HG03095 (cell line): ENCODE results near the gene LIMA1.
"Not testable (repeated sequence)": the region's sequence is repeated elsewhere in the genome, so short reads cannot be mapped to it uniquely, and the experiment has no call there.

Experiments used
- ATAC-seq: cut with Tn5 transposase; IDR thresholded peaks from one replicate; pipeline ENCODE4 v1.9.1; 2021; ENCODE audit warnings: moderate library complexity; ENCODE audit not compliant: unreplicated experiment

The LIMA1 gene

GRCh38 chr12:50219544-50219943, 63.8 kb downstream of the LIMA1 start:
- ATAC-seq = no peak

GRCh38 chr12:50219001-50219400, 64.3 kb downstream of the LIMA1 start:
- not testable (repeated sequence) for ATAC-seq

- ATAC-seq = no peak
Observed at GRCh38 chr12:50218386-50218785, 64.9 kb downstream of the LIMA1 start.

DNA sequence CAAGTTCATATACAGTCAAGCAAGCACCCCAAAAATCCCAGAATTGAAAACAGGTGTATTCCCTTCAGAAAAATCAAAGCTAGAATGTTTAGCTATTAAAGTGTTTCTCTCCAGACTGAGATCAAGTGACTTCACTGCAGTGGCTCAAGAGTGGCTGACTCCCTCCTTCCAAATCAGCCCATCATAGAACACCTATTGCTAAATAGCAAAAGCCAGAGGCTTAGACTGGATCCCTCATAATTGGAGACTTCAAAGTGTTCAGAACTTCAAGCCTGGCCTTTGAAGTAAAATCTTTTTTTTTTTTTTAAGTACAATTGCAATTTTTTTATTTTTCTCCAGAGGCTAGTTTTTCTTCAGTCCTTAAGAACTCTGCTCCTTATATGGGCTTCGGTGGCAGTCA, 66.1 kb downstream of the LIMA1 start:
- ATAC-seq = no peak

- no peak for ATAC-seq
Observed at GRCh38 chr12:50215033-50215432, 68.3 kb downstream of the LIMA1 start.

GRCh38 chr12:50214018-50214417, 69.3 kb downstream of the LIMA1 start:
- no peak for ATAC-seq

DNA sequence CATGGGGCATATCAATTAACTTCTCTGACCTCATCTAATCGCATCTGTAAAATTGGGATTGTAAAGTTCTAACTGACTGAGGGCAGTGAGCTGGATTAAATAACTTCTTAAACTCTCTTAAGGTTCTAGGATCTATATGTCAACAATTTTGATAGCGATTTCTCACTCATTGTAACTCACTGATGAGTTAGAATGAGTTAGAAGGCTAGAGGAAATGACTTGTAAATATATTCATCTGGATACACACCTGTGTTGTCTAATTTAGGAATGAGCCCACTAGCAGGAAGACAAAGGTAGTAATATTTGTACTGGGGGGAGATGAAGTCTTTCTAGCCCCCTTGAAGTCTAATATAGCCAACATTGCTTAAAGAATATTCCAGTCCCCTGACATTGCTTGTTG, 69.9 kb downstream of the LIMA1 start:
- no peak for ATAC-seq

DNA sequence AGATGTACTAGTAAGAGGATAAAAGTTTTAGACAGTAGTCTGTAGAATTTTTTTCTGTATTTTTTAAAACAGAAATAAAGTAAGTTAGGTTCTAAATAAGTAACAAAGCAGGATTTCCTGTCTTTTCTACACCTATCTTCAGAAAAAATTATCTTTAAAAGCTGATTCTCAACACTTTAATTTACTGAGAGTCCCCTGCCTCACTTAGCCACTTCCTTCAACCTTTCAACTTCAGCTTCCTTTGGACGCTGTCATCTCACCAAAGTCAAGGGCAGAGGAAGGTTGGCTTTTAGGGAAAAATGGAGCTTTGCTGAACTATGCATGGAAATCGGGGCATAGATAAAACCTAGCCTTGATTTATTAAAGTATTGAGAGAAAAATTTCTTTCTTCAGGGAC, 71.3 kb downstream of the LIMA1 start:
- ATAC-seq = no peak

- no peak for ATAC-seq
Observed at GRCh38 chr12:50211392-50212070, 71.8 kb downstream of the LIMA1 start.

- no peak for ATAC-seq
Observed at GRCh38 chr12:50207424-50207823, 75.9 kb downstream of the LIMA1 start.

GRCh38 chr12:50205648-50206047, 77.7 kb downstream of the LIMA1 start:
- no peak for ATAC-seq

DNA sequence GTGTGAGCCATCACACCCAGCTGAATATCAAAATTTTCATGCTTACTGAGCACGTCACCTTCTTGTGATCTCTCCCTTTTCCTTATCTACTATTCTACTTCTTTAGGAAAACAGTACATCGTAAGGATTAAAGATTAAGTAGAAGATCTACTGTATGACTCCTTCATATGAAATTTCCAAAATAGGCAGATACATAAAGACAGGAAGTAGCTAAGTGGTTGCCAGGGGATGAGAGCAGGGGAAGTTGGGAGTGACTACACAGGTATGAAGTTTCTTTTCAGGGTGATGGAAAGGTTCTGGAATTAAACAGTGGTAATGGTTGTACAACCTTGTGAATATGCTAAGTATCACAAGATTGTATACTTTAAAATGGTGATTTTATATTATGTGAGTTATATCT, 79.6 kb downstream of the LIMA1 start:
- no peak for ATAC-seq

DNA sequence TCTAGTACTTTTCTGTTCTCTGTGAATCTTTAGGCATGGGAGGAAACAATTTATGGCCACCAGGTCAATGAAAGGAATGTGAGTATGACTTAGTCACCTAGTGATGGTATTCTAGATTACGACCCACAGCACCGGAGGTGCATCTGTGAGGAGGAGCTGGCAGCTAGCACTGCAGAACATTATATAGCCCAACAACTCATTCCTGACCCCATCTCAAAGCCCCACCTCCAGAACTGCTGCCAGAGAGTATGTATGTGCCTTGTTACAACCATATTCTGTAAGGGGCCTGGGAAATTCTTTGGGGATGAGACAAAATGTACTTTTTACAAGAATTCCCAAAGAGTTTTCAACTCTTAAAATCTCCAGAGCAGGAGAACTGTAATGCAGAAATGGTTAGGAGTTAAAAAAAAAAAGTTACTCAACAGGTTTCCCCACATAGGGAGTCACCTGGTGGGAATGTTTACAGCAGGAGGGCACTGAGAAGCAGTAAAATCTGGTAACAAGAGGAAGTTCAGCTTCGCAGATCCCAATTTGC, 81.3 kb downstream of the LIMA1 start:
- ATAC-seq = no peak

GRCh38 chr12:50200552-50201273, 82.6 kb downstream of the LIMA1 start:
- no peak for ATAC-seq

- no peak for ATAC-seq
Observed at GRCh38 chr12:50198829-50199228, 84.5 kb downstream of the LIMA1 start.

DNA sequence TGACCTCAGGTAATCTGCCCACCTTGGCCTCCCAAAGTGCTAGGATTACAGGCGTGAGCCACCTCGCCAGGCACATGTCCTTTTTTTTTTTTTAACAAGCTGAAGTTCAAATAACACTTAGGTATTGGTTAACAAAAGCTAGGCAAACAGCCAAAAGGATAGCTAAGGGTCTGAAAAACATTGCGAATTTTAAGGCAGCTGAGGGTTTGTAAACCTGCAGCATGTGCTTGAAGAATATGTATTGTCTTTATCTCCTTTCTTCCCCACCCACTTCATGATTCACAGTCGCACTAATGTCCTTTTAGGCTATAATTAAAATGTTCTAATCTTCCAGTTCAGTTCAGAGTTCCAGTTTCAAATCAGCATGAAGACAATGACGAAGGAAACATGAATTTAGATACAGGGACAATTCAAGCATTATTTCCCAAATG, 86.0 kb downstream of the LIMA1 start:
- no peak for ATAC-seq

- no peak for ATAC-seq
Observed at GRCh38 chr12:50196537-50196936, 86.8 kb downstream of the LIMA1 start.

DNA sequence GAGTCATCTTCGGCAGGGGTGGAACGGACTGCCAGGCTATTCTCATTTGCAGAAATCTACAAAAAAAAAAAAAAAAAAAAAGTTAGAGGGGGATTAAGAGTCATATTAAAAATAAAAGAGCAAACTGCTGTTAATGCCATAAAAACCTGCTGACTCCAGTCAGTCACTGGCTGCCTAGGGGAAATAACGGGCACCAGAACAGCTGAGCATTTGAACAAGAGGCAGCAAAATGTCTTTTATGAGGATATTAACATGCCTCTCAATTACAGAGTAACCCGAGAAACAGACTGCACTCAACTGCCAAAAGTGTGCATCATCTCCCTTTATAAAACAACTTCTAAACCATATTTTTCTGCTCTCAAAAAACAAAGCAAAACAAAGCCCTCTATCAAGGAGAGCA, 87.5 kb downstream of the LIMA1 start:
- no peak for ATAC-seq

GRCh38 chr12:50192908-50193307, 90.4 kb downstream of the LIMA1 start:
- no peak for ATAC-seq

DNA sequence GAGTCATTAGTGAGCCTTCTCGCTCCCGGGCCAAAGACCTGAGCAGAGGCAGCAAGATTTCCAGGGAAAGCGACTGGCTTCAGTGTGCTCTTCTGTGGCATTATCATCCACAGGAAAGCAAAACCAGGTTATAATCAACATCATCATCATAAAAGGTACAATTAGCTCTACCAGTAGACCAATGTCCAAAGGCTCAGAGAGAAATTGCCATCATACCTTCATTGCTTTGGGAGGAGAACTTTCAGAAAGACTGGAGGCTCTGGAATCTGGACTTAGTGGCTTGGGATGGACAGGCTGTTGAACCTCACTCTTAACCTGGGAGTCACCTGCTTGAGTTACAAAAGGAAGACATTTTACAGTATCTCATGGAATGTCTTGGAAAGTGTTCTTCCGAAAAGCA, 91.1 kb downstream of the LIMA1 start:
- no peak for ATAC-seq

DNA sequence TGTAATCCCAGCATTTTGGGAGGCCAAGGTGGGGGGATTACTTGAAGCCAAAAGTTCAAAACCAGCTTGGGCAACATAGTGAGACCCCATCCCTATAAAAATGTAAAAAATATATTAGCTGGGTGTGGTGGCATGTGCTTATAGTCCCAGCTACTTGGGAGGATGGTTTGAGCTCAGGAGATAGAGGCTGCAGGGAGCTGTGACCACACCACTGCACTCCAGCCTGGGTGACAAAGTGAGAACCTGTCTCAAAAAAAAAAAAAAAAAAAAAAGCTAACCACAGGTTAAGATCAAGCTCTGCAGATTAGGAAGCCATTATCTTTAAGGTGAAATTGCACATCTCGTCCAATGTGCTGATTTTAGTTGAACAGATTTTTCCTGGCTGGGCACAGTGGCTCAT, 92.5 kb downstream of the LIMA1 start:
- ATAC-seq = no peak

- ATAC-seq = no peak
Observed at GRCh38 chr12:50188875-50189575, 94.3 kb downstream of the LIMA1 start.
